H9 (cell line): ENCODE results near the gene NRDE2. TPM values are rescaled to one million over a fixed set of nuclear protein-coding genes. Genes with fewer than 3 reads are reported as not detected.
A peak's percentile ranks its signal among the peaks of the same experiment; 100 is the strongest.

Experiments
- DNase-seq: peaks from one replicate; pipeline ENCODE4 v3.0.0-alpha.2; 2017
- H2AFZ ChIP-seq: one replicate; pipeline ENCODE4 v1.6.1; 2013; ENCODE audit warnings: mild to moderate bottlenecking, low read length, control low read depth, moderate library complexity
- H2AK5ac ChIP-seq: 2 replicates; pipeline ENCODE4 v1.6.1; 2013; ENCODE audit warnings: low read length, control low read depth, mixed read lengths; ENCODE audit not compliant: insufficient read length
- H2BK120ac ChIP-seq: one replicate; pipeline ENCODE4 v1.6.1; 2013; ENCODE audit warnings: low read depth, mild to moderate bottlenecking, low read length, control low read depth, inconsistent platforms; ENCODE audit not compliant: poor library complexity, severe bottlenecking
- H2BK12ac ChIP-seq: 2 replicates; pipeline ENCODE4 v1.6.1; 2013; ENCODE audit warnings: low read length, control low read depth, mixed read lengths, low read depth; ENCODE audit not compliant: insufficient read length
- H2BK15ac ChIP-seq: 2 replicates; pipeline ENCODE4 v1.6.1; 2013; ENCODE audit warnings: low read depth, low read length, control low read depth
- H2BK20ac ChIP-seq: one replicate; pipeline ENCODE4 v1.6.1; 2013; ENCODE audit warnings: low read depth, mild to moderate bottlenecking, low read length, control low read depth, inconsistent platforms; ENCODE audit not compliant: poor library complexity, severe bottlenecking
- H2BK5ac ChIP-seq: 2 replicates; pipeline ENCODE4 v1.6.1; 2013; ENCODE audit warnings: low read length, control low read depth, mixed read lengths; ENCODE audit not compliant: insufficient read length
- H3K14ac ChIP-seq: 2 replicates; pipeline ENCODE4 v1.6.1; 2013; ENCODE audit warnings: low read length, control low read depth; ENCODE audit not compliant: insufficient read depth
- H3K18ac ChIP-seq: 2 replicates; pipeline ENCODE4 v1.6.1; 2013; ENCODE audit warnings: low read depth, mild to moderate bottlenecking, mixed read lengths, low read length, control low read depth; ENCODE audit not compliant: insufficient read length
- H3K23ac ChIP-seq: 2 replicates; pipeline ENCODE4 v1.6.1; 2013; ENCODE audit warnings: low read length, control low read depth, mixed read lengths, low read depth; ENCODE audit not compliant: insufficient read length
- H3K23me2 ChIP-seq: 2 replicates; pipeline ENCODE4 v1.6.1; 2013; ENCODE audit warnings: low read depth, mild to moderate bottlenecking, mixed read lengths, low read length, control low read depth; ENCODE audit not compliant: insufficient read length, poor library complexity, severe bottlenecking
- H3K27ac ChIP-seq: 2 replicates; pipeline ENCODE4 v1.5.1; 2013; ENCODE audit warnings: low read length, control low read depth, mixed read lengths, low read depth; ENCODE audit not compliant: insufficient read length
- H3K27me3 ChIP-seq: 2 replicates; pipeline ENCODE4 v1.6.1; 2013; ENCODE audit warnings: low read length, control low read depth, inconsistent platforms; ENCODE audit not compliant: insufficient read depth
- H3K4ac ChIP-seq: 2 replicates; pipeline ENCODE4 v1.6.1; 2013; ENCODE audit warnings: low read depth, mild to moderate bottlenecking, control low read depth, inconsistent platforms, low read length, moderate library complexity
- H3K4me1 ChIP-seq: 2 replicates; pipeline ENCODE4 v1.6.1; 2013; ENCODE audit warnings: low read length, control low read depth, inconsistent platforms; ENCODE audit not compliant: insufficient read depth
- H3K4me2 ChIP-seq: 2 replicates; pipeline ENCODE4 v1.6.1; 2013; ENCODE audit warnings: low read length, control low read depth, mixed read lengths; ENCODE audit not compliant: insufficient read length, insufficient read depth
- H3K56ac ChIP-seq: 2 replicates; pipeline ENCODE4 v1.6.1; 2013; ENCODE audit warnings: low read depth, mild to moderate bottlenecking, mixed read lengths, low read length, control low read depth; ENCODE audit not compliant: insufficient read length
- H3K79me1 ChIP-seq: 2 replicates; pipeline ENCODE4 v1.6.1; 2013; ENCODE audit warnings: low read depth, mild to moderate bottlenecking, moderate library complexity, low read length, control low read depth, inconsistent platforms; ENCODE audit not compliant: insufficient read depth, poor library complexity, severe bottlenecking
- H3K79me2 ChIP-seq: 2 replicates; pipeline ENCODE4 v1.6.1; 2013; ENCODE audit warnings: low read length, control low read depth, inconsistent platforms; ENCODE audit not compliant: insufficient read depth
- H3K9ac ChIP-seq: 2 replicates; pipeline ENCODE4 v1.6.1; 2013; ENCODE audit warnings: low read length, control low read depth, mixed read lengths; ENCODE audit not compliant: insufficient read length; ENCODE audit errors: extremely low read depth
- H3K9me3 ChIP-seq: one replicate; pipeline ENCODE4 v1.6.1; 2013; ENCODE audit warnings: low read depth, low read length, inconsistent platforms; ENCODE audit not compliant: control insufficient read depth
- H3T11ph ChIP-seq: one replicate; pipeline ENCODE4 v1.6.1; 2013; ENCODE audit warnings: mild to moderate bottlenecking, low read length, control low read depth, inconsistent platforms
- H4K20me1 ChIP-seq: one replicate; pipeline ENCODE4 v1.6.1; 2013; ENCODE audit not compliant: control insufficient read depth, insufficient read length, insufficient read depth
- H4K5ac ChIP-seq: 2 replicates; pipeline ENCODE4 v1.6.1; 2013; ENCODE audit warnings: low read depth, mild to moderate bottlenecking, mixed read lengths, low read length, control low read depth; ENCODE audit not compliant: insufficient read length
- H4K8ac ChIP-seq: replicated peaks from 2 replicates; pipeline ENCODE4 v1.6.1; 2013; ENCODE audit warnings: low read length, control low read depth, mixed read lengths, low read depth; ENCODE audit not compliant: insufficient read length
- H4K91ac ChIP-seq: 2 replicates; pipeline ENCODE4 v1.6.1; 2013; ENCODE audit warnings: low read depth, mild to moderate bottlenecking, moderate library complexity, mixed read lengths, low read length, control low read depth; ENCODE audit not compliant: insufficient read length
- H3K27ac Mint-ChIP-seq, 3 experiments: 2 replicates in 2 of 3; 3 replicates in 1 of 3; pipeline ENCODE4 v1.8.0; 2020 to 2021; ENCODE audit warnings: mixed read lengths in 3 of 3, mild to moderate bottlenecking in 1 of 3, moderate library complexity in 1 of 3
- H3K27me3 Mint-ChIP-seq: 2 replicates; pipeline ENCODE4 v1.8.0; 2021; ENCODE audit warnings: low read depth, mild to moderate bottlenecking, moderate library complexity, mixed read lengths
- H3K36me3 Mint-ChIP-seq, 3 experiments: 2 replicates in 2 of 3; 3 replicates in 1 of 3; pipeline ENCODE4 v1.8.0; 2020 to 2021; ENCODE audit warnings: low read depth in 3 of 3, mixed read lengths in 3 of 3; ENCODE audit not compliant: insufficient read depth in 1 of 3
- H3K4me1 Mint-ChIP-seq, 2 experiments: 2 replicates each; pipeline ENCODE4 v1.8.0; 2020; ENCODE audit warnings: mixed read lengths in 2 of 2
- H3K4me3 Mint-ChIP-seq, 2 experiments: 2 replicates in 1 of 2; 3 replicates in 1 of 2; pipeline ENCODE4 v1.8.0; 2020 to 2021; ENCODE audit warnings: mild to moderate bottlenecking in 2 of 2, mixed read lengths in 2 of 2, moderate library complexity in 1 of 2
- H3K9me3 Mint-ChIP-seq, 2 experiments: 2 replicates in 1 of 2; 3 replicates in 1 of 2; pipeline ENCODE4 v1.8.0; 2020; ENCODE audit warnings: mild to moderate bottlenecking in 2 of 2, mixed read lengths in 2 of 2, moderate library complexity in 1 of 2
- WGBS: extraction: QIAGEN DNeasy Blood & Tissue Kit; methylation state at CpG from one replicate; pipeline ENCODE4 v1.1.7; 2013; ENCODE audit warnings: missing lambda C conversion rate, low lambda C conversion rate, mixed read lengths; ENCODE audit not compliant: insufficient read length; ENCODE audit errors: extremely low coverage; 5-methylcytosine and 5-hydroxymethylcytosine counted together
- total RNA-seq: library from RNA; stranded (reverse); gene quantifications from 2 replicates; pipeline ENCODE4 v1.2.1, GENCODE V29; 2021
- TF ChIP-seq, protein P1 (sequence below): fragments of 200-600 bp; sonication (generic); conservative IDR thresholded peaks from 3 replicates; pipeline ENCODE4 v1.8.0; 2021; ENCODE audit warnings: antibody characterized with exemption, mild to moderate bottlenecking

Gene NRDE2
- total RNA-seq, 1 experiment from 2014 or later, result 21.2 TPM

DNA sequence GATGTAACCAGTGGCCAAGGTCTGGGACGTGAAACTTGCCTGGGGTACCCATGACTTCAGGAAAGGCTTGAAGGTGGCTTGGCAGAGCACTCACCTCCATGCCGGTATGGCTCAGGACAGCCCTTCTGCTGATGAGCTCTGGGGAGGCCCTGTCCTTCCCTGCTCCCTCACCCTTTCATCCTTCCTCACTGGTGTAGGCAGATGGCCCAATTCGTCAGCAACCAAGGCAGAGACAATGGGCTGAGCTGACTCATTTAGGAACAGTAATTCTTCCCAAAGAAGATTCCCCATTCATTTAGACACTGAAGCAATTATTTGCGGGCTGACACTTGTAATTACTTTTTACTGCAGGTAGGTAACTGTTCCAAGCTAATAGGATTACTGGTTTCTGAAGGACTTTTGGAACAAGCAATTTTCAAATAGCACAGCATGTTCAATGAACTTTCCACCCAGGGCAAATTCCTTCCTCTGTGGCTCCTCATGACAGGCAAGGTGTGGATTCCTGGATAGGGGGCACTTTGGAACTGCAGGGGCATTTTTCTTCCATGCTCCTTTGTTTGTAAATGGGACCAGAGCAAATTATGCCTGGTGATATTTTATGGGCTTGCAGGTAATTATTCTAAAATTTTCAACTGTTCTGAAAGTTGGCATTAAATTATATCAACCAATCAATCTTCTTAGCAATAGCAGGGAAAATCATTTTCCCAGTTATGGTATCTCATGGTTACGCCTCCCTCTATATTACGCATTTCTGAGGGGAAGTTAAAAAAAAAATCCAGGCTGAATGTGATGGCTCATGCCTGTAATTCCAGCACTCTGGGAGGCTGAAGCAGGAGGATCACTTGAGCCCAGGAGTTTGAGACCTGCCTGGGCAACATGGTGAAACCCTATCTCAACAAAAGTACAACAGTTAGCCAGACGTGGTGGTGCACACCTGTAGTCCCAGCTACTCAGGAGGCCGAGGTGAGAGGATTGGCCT is 24.1 kb upstream of the NRDE2 start:
- Histone ChIP-seq H3T11ph (no peak overlapping the region), H3K27me3 (no peaks in the 10 kb centered on the region), H4K91ac (no peak overlapping the region), H2BK20ac (no peak overlapping the region), H3K9ac (no peak overlapping the region), H2BK12ac (no peak overlapping the region), H4K20me1 (no peaks in the 10 kb centered on the region), H3K9me3 (no peaks in the 10 kb centered on the region), H2BK120ac (no peak overlapping the region), H3K4me2 (no peak overlapping the region), H3K27ac (no peak overlapping the region), H3K4me1 (no peaks in the 10 kb centered on the region), H3K56ac (no peak overlapping the region), H3K14ac (peak overlapping the region; percentile 12; the same call in 1 of the 2 replicates), H3K18ac (peak overlapping the region; percentile 15), H3K23ac (no peak overlapping the region), H2BK15ac (no peak overlapping the region), H2BK5ac (no peak overlapping the region), H3K4ac (no peak overlapping the region), H4K8ac (no peak overlapping the region), H3K23me2 (no peaks in the 10 kb centered on the region), H2AK5ac (no peak overlapping the region), H2AFZ (no peak overlapping the region), H4K5ac (no peak overlapping the region), H3K79me1 (no peaks in the 10 kb centered on the region), H3K79me2 (no peaks in the 10 kb centered on the region)
- Mint-ChIP-seq H3K4me1 (0 out of 4 replicates have a peak, but pooled peaks cover 0 to 4% of the 10 kb centered on the region in 2 experiments), H3K4me3 (no peak overlapping the region), H3K27ac (no peak overlapping the region), H3K27me3 (peaks cover 3% of the 10 kb centered on the region), H3K9me3 (no peaks in the 10 kb centered on the region), H3K36me3 (no peaks in the 10 kb centered on the region)
- no CpG with 5 or more reads among the region's 8 CpGs for WGBS
- DNase-seq, result no peak
- TF ChIP-seq, protein P1, sequence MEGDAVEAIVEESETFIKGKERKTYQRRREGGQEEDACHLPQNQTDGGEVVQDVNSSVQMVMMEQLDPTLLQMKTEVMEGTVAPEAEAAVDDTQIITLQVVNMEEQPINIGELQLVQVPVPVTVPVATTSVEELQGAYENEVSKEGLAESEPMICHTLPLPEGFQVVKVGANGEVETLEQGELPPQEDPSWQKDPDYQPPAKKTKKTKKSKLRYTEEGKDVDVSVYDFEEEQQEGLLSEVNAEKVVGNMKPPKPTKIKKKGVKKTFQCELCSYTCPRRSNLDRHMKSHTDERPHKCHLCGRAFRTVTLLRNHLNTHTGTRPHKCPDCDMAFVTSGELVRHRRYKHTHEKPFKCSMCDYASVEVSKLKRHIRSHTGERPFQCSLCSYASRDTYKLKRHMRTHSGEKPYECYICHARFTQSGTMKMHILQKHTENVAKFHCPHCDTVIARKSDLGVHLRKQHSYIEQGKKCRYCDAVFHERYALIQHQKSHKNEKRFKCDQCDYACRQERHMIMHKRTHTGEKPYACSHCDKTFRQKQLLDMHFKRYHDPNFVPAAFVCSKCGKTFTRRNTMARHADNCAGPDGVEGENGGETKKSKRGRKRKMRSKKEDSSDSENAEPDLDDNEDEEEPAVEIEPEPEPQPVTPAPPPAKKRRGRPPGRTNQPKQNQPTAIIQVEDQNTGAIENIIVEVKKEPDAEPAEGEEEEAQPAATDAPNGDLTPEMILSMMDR, result no peak
